ENCODE results near the gene ASXL1. TPM values are rescaled to one million over a fixed set of nuclear protein-coding genes. Genes with fewer than 3 reads are reported as not detected.

The ASXL1 gene
- polyA plus RNA-seq, 1 donor (not counting 4 experiments of a cell fraction or from before 2014, with no cell fraction given) = 20.0 TPM

GRCh38 chr20:32330555-32330897, 27.6 kb upstream of the ASXL1 start:
- dilution Hi-C loops (cut with MboI; ENCODE audit: extremely low pct_ligation_motif_present, low sequenced_read_pairs) = no loop called here

GRCh38 chr20:32332614-32333013, 25.5 kb upstream of the ASXL1 start:
- Histone ChIP-seq H4K20me1 (ENCODE audit: control insufficient read depth, extremely low read depth, insufficient read depth, low read length) (no peaks in the 10 kb centered on the region), H3K4me1 (ENCODE audit: control insufficient read depth, extremely low read depth, insufficient read depth, low read length) (peaks cover 23% of the 10 kb centered on the region), H3K9me3 (ENCODE audit: control insufficient read depth, low read depth, low read length) (no peaks in the 10 kb centered on the region), H2AFZ (ENCODE audit: control insufficient read depth, low read length) (no peak overlapping the region), H3K4me2 (ENCODE audit: control insufficient read depth, extremely low read depth, insufficient read depth, low read depth, low read length) (no peak overlapping the region), H3K9me1 (ENCODE audit: control insufficient read depth, extremely low read depth, insufficient read depth, low read length) (peaks cover 6% of the 10 kb centered on the region), H3K27ac (ENCODE audit: control insufficient read depth, insufficient read depth, low read length) (no peak overlapping the region), H3K36me3 (ENCODE audit: control insufficient read depth in 2 of 2, extremely low read depth in 1 of 2, insufficient read depth in 2 of 2, low read length in 2 of 2) (peaks cover 5 to 24% of the 10 kb centered on the region in 2 experiments), H3K9ac (ENCODE audit: control insufficient read depth, extremely low read depth, insufficient read depth, low read length) (no peak overlapping the region), H3K79me2 (ENCODE audit: control insufficient read depth, insufficient read depth, low read length) (no peaks in the 10 kb centered on the region), H3K27me3 (ENCODE audit: control insufficient read depth, extremely low read depth, insufficient read depth, low read length) (no peaks in the 10 kb centered on the region), H3K4me3 (ENCODE audit: control insufficient read depth in 2 of 3, extremely low read depth in 1 of 3, insufficient read depth in 2 of 3, low read depth in 1 of 3, low read length in 3 of 3) (no peak overlapping the region)
- FAIRE-seq (no peak), DNase-seq (ENCODE audit: low read depth, low spot score) (no peak)
- TF ChIP-seq CTCF (optimal IDR thresholded peaks at IDR 0.05 in 1 of 3, IDR thresholded peaks at IDR 0.05 in 1 of 3, conservative IDR thresholded peaks at IDR 0.05 in 1 of 3; ENCODE audit: extremely low read depth in 1 of 3, insufficient read depth in 2 of 3, low read length in 3 of 3) (no peak), EZH2 (IDR thresholded peaks at IDR 0.05; ENCODE audit: low read length) (no peak)
- dilution Hi-C loops (cut with MboI; ENCODE audit: extremely low pct_ligation_motif_present, low sequenced_read_pairs) = no loop called here

More at GRCh38 chr20:32330555-32330897, 27.6 kb upstream of the ASXL1 start:
- no peak overlapping the region for H3K9ac ChIP-seq (ENCODE audit: control insufficient read depth, extremely low read depth, insufficient read depth, low read length)
- no peak for DNase-seq (ENCODE audit: low read depth, low spot score)
- TF ChIP-seq CTCF (optimal IDR thresholded peaks at IDR 0.05 in 1 of 3, IDR thresholded peaks at IDR 0.05 in 1 of 3, conservative IDR thresholded peaks at IDR 0.05 in 1 of 3; ENCODE audit: extremely low read depth in 1 of 3, insufficient read depth in 2 of 3, low read length in 3 of 3) (no peak), EZH2 (IDR thresholded peaks at IDR 0.05; ENCODE audit: low read length) (no peak)
- peaks cover 27% of the 10 kb centered on the region for H3K4me1 ChIP-seq (ENCODE audit: control insufficient read depth, extremely low read depth, insufficient read depth, low read length)
- no peaks in the 10 kb centered on the region for H4K20me1 ChIP-seq (ENCODE audit: control insufficient read depth, extremely low read depth, insufficient read depth, low read length)
- H3K27ac ChIP-seq (ENCODE audit: control insufficient read depth, insufficient read depth, low read length) = no peak overlapping the region
- H3K9me1 ChIP-seq (ENCODE audit: control insufficient read depth, extremely low read depth, insufficient read depth, low read length) = peaks cover 6% of the 10 kb centered on the region
- H3K9me3 ChIP-seq (ENCODE audit: control insufficient read depth, low read depth, low read length) = no peaks in the 10 kb centered on the region
- no peak overlapping the region for H3K4me3 ChIP-seq (ENCODE audit: control insufficient read depth in 2 of 3, extremely low read depth in 1 of 3, insufficient read depth in 2 of 3, low read depth in 1 of 3, low read length in 3 of 3)
- no peak overlapping the region for H3K4me2 ChIP-seq (ENCODE audit: control insufficient read depth, extremely low read depth, insufficient read depth, low read depth, low read length)
- peaks cover 7 to 24% of the 10 kb centered on the region in 2 experiments for H3K36me3 ChIP-seq (ENCODE audit: control insufficient read depth in 2 of 2, extremely low read depth in 1 of 2, insufficient read depth in 2 of 2, low read length in 2 of 2)
- no peaks in the 10 kb centered on the region for H3K79me2 ChIP-seq (ENCODE audit: control insufficient read depth, insufficient read depth, low read length)
- no peak overlapping the region for H2AFZ ChIP-seq (ENCODE audit: control insufficient read depth, low read length)
- H3K27me3 ChIP-seq (ENCODE audit: control insufficient read depth, extremely low read depth, insufficient read depth, low read length) = no peaks in the 10 kb centered on the region
- no peak for FAIRE-seq

All from keratinocyte (primary cell).